Right lobe of liver (tissue), 6 donors: Measurements from ENCODE around the gene VDR. TPM values are rescaled to one million over a fixed set of nuclear protein-coding genes. Genes with fewer than 3 reads are reported as not detected.

Experiments used
- ATAC-seq, 4 donors: fragments of 200-7000 bp; cut with Tn5 transposase; one replicate each; pipeline ENCODE4 v1.9.1; 2020; ENCODE audit warnings: mild to moderate bottlenecking in 4 of 4, moderate library complexity in 4 of 4
- DNase-seq, 3 donors: peaks; one replicate each; pipeline ENCODE4 v3.0.0-alpha.2; 2020
- H3K27ac ChIP-seq, 3 donors: fragments of 200-600 bp; one replicate each; pipeline ENCODE4 v1.8.0; 2022
- H3K27me3 ChIP-seq, 2 donors: fragments of 200-600 bp; one replicate each; pipeline ENCODE4 v1.8.0; 2022
- H3K36me3 ChIP-seq, 4 donors: fragments of 200-600 bp; sonication (generic) in 1 of 4; one replicate each; pipeline versions ENCODE4 v1.5.1 to v1.8.0; 2017 to 2022; ENCODE audit warnings: control low read depth in 1 of 4
- H3K4me1 ChIP-seq, 4 donors: fragments of 200-600 bp; sonication (generic) in 1 of 4; one replicate each; pipeline versions ENCODE4 v1.5.1 to v1.8.0; 2017 to 2022; ENCODE audit warnings: control low read depth in 1 of 4
- H3K4me3 ChIP-seq, 3 donors: fragments of 200-600 bp; one replicate each; pipeline ENCODE4 v1.8.0; 2022
- H3K9me3 ChIP-seq, 4 donors: fragments of 200-600 bp; sonication (generic) in 1 of 4; one replicate each; pipeline versions ENCODE4 v1.5.1 to v1.8.0; 2017 to 2022; ENCODE audit warnings: control low read depth in 1 of 4
- POLR2A ChIP-seq: fragments of 450-650 bp; IDR thresholded peaks from one replicate; pipeline ENCODE4 v1.6.1; 2017; ENCODE audit warnings: antibody characterized with exemption, mild to moderate bottlenecking
- WGBS: methylation state at CpG from one replicate; pipeline ENCODE4 v1.1.6; 2018; ENCODE audit warnings: low coverage, low lambda C conversion rate; ENCODE audit not compliant: insufficient coverage; ENCODE audit errors: missing lambda C conversion rate; 5-methylcytosine and 5-hydroxymethylcytosine counted together
- intact Hi-C, 2 donors: fragments of 100-400 bp; cut with DNase I; formaldehyde crosslinking; loops; one replicate each; pipeline versions ENCODE4 v1.11.2 to v1.14.1; 2022
- total RNA-seq, 6 experiments: library from RNA; depleted of rRNA in 2 of 6; stranded (reverse); fragments of >200 nt in 2 of 6; fragmentation: NEBNext Ultra II Directional in 3 of 6; extraction: Animal tissue kit (Norgen Biotek cat#: 25700) in 3 of 6; gene quantifications; one replicate each; pipeline versions ENCODE4 v1.1.0 to v1.2.4, GENCODE V29; 2016 to 2023
- TF ChIP-seq, protein P1 (sequence below), 4 donors: fragments of 200-600 bp in 3 of 4; fragments of 450-650 bp in 1 of 4; IDR thresholded peaks; one replicate each; pipeline versions ENCODE4 v1.5.1 to v1.8.0; 2016 to 2022; ENCODE audit warnings: antibody characterized with exemption in 4 of 4, mild to moderate bottlenecking in 2 of 4
- donor health status: DM: no; HTN: yes; CAD: no.
- donor health status: DM: no; HTN: no; CAD: no.
- donor health status: DM: no; HTN: no; CAD: no.
- donor health status: DM: no; HTN: yes; CAD: no.
- donor health status: DM: no; HTN: yes; CAD: no.

Gene VDR
- total RNA-seq, 6 experiments from 2014 or later: 0.18 to 1.2 (median 0.39) TPM

DNA sequence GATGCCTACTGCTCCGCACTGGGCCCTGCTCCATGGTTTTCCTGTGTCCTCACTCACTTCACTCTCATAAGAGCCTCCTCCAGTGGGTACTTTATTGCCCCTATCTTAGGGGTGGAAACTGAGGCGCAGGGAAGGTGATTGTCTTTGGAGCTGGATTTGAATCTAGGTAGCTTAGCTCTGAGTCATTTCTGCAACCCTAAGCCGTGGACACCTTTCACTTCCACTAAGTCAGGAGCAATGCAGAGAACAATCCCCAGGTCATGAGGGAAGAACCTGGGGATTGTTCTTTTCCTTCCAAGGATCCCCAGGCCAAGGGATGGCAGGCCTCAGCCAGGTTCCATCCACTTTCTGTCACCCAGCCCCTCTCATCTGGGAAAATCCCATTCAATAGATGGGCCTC, 20.3 kb downstream of the VDR start:
- peaks cover 0 to 2% (median 0%) of the 10 kb centered on the region in 4 donors for H3K4me1 ChIP-seq
- H3K36me3 ChIP-seq: no peaks in the 10 kb centered on the region
- H3K27me3 ChIP-seq: no peaks in the 10 kb centered on the region
- 67% methylated on average over 2 of the region's 3 CpGs for WGBS
- H3K9me3 ChIP-seq: no peaks in the 10 kb centered on the region
- no peak overlapping the region for H3K4me3 ChIP-seq
- ATAC-seq (no peak), DNase-seq (no peak)
- intact Hi-C loops: no loop called here
- TF ChIP-seq, protein P1, sequence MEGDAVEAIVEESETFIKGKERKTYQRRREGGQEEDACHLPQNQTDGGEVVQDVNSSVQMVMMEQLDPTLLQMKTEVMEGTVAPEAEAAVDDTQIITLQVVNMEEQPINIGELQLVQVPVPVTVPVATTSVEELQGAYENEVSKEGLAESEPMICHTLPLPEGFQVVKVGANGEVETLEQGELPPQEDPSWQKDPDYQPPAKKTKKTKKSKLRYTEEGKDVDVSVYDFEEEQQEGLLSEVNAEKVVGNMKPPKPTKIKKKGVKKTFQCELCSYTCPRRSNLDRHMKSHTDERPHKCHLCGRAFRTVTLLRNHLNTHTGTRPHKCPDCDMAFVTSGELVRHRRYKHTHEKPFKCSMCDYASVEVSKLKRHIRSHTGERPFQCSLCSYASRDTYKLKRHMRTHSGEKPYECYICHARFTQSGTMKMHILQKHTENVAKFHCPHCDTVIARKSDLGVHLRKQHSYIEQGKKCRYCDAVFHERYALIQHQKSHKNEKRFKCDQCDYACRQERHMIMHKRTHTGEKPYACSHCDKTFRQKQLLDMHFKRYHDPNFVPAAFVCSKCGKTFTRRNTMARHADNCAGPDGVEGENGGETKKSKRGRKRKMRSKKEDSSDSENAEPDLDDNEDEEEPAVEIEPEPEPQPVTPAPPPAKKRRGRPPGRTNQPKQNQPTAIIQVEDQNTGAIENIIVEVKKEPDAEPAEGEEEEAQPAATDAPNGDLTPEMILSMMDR (IDR thresholded peaks at IDR 0.05): no peak
- TF ChIP-seq POLR2A: no peak
- H3K27ac ChIP-seq: no peak overlapping the region

DNA sequence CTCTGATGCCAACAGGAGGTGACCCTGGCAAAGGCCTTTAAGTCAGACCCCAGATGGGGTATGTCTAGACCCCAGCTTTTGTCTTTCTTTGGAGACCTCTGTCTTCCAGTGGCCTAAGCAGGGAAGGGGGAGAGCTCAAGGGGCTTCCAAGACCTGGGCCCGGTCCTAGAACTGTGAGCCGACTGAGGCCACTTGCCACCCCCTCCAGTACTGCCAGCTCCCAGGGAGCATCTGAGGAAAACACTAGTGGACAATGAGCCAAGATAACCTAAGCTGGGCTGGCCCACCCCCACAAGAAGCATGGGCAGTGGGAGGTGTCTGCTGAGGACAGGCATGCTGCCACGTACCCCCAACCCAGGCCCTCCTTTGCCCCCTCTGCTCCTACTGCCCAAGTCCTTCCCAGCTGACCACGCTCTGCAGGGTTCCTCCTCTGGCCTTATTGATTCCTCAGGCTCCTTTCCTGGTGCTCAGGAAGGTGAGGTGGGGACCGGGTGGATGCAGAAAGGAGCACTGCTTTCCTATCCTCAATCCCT, 21.1 kb downstream of the VDR start:
- Histone ChIP-seq H3K4me1 (peaks cover 0 to under 1% (median 0%) of the 10 kb centered on the region in 4 donors), H3K36me3 (no peaks in the 10 kb centered on the region), H3K9me3 (no peaks in the 10 kb centered on the region), H3K27me3 (no peaks in the 10 kb centered on the region), H3K27ac (no peak overlapping the region), H3K4me3 (no peak overlapping the region)
- intact Hi-C loops: no loop called here
- ATAC-seq: no peak
- 76% methylated on average over 2 of the region's 5 CpGs for WGBS
- DNase-seq: no peak
- no peak for TF ChIP-seq POLR2A
- TF ChIP-seq, protein P1 (IDR thresholded peaks at IDR 0.05): no peak

DNA sequence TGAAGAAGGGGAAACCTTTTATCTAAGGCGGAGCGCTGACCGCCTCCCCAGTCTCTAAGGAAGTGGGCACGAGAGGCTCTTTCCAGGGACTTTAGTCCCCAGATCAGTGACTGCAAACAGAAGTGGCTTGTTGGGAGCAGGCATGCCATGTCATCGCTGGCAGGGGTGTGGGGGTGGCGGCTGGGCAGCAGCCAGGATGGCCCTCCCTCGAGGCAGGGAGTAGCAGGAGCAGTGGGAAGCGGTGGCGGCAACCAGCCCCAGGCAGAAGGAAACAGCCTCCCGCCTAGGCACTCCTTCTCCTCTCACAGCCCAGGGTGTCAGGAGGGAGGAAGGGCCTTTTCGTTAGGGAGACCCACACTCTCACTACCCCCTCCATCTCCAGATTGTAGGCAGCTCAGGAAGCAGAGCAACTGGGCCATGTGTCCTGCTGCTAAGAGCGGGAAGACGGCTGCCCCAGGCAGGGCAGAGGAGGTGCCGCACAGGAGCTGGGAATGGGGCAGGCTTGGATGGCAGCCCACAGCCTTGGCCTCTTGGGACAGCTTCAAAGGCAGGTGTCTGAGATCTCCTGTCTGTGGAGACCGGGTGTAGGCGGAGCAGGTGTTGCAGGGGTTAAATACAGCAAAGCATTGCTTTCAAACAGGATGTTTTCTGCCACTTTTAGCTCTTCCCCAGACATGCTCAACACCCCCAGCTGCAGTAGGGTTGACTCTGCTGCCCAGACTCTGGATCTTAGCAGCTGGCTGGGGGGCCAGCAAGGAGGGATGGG, 21.8 kb downstream of the VDR start:
- no peak for TF ChIP-seq POLR2A
- TF ChIP-seq, protein P1 (IDR thresholded peaks at IDR 0.05): no peak
- Histone ChIP-seq H3K36me3 (no peaks in the 10 kb centered on the region), H3K27ac (no peak overlapping the region), H3K4me1 (no peaks in the 10 kb centered on the region), H3K4me3 (no peak overlapping the region), H3K9me3 (no peaks in the 10 kb centered on the region), H3K27me3 (no peaks in the 10 kb centered on the region)
- DNase-seq (no peak), ATAC-seq (peak in 2 of 4 donors; percentile 17 to 42)
- intact Hi-C loops: no loop called here
- WGBS: no CpG with 5 or more reads among the region's 16 CpGs

DNA sequence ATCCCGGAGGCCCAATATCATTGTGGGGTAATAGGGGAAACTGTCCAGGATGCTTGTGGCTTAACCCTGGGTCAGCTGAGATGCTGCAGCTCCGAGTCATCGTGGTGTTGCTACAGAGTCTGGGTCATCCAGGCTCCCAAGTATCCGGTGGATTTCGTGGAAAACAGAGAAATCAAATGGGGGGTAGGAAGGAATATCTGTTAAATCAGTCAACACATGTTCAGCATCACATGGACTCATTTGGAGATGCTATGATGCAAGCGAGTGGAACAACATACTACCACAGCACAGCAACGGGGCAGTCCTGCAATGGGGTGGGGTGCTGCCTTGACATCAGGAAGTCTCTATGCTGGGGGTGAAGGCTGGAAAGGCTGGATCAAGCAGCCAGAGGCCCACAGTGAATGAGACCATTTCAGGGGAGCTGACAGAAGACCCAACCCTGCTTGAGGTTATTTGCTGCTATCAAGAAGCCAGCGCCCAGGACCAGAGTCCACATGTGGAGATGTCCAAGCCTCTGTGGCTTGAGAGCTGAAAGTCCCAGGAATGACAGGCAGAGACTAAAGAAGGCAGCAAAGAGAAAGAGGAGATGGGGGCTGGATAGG, 22.9 kb downstream of the VDR start:
- H3K4me3 ChIP-seq: no peak overlapping the region
- no peaks in the 10 kb centered on the region for H3K36me3 ChIP-seq
- H3K27me3 ChIP-seq: no peaks in the 10 kb centered on the region
- 71% methylated on average over 7 of the region's 8 CpGs for WGBS
- H3K27ac ChIP-seq: no peak overlapping the region
- H3K9me3 ChIP-seq: no peaks in the 10 kb centered on the region
- no peak for TF ChIP-seq POLR2A
- TF ChIP-seq, protein P1 (IDR thresholded peaks at IDR 0.05): no peak
- ATAC-seq (peak in 2 of 4 donors; percentile 13 to 54), DNase-seq (no peak)
- H3K4me1 ChIP-seq: no peaks in the 10 kb centered on the region
- intact Hi-C loops: no loop called here
